MM.1S (cell line): ENCODE results near the gene MRPS26.

ENCODE experiments used
- CTCF ChIP-seq: fragments of 300-600 bp; sonication (generic); IDR thresholded peaks from 2 replicates; pipeline ENCODE4 v1.5.1; 2016; ENCODE audit warnings: antibody characterized with exemption, low read length, mixed read lengths
- EZH2phosphoT487 ChIP-seq: fragments of 300-600 bp; sonication (generic); IDR thresholded peaks from 2 replicates; pipeline ENCODE4 v1.6.1; 2018; ENCODE audit warnings: antibody characterized with exemption, low read length

- no peak for TF ChIP-seq CTCF
- no peak for TF ChIP-seq EZH2phosphoT487
Measured at GRCh38 chr20:3059489-3059888, 13.6 kb downstream of the MRPS26 start.
